IPS DF 4.7 (cell line): Measurements from ENCODE around the gene PRLHR.
A peak's percentile ranks its signal among the peaks of the same experiment; 100 is the strongest.

Experiments
- DNase-seq: peaks from one replicate; pipeline ENCODE4 v3.0.0-alpha.2; 2013; ENCODE audit warnings: low spot score; ENCODE audit errors: extremely low read depth

The PRLHR gene

GRCh38 chr10:118563373-118563890 is 32.0 kb downstream of the PRLHR start:
- DNase-seq, result no peak

GRCh38 chr10:118562851-118563250 is 32.6 kb downstream of the PRLHR start:
- DNase-seq, result no peak

DNA sequence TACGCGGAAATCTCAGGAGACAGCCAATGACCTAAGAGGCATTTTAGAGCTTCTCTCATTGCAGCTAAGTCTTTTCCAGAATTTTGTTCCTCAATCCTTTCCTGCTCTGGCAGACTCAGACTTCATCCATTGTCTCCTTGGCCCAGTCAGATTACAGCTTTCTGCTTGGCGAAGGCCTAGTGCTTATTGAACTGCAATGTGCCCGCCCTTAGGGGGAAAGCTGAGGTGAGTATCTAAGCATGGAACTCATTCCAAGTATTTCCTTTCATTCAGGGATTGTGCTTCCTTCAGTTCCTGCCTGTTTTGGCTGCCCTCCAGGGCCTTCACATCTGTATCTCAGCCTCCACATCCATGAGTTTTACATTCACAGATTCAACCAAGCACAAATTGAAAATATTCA is 37.5 kb downstream of the PRLHR start:
- DNase-seq, result no peak

DNA sequence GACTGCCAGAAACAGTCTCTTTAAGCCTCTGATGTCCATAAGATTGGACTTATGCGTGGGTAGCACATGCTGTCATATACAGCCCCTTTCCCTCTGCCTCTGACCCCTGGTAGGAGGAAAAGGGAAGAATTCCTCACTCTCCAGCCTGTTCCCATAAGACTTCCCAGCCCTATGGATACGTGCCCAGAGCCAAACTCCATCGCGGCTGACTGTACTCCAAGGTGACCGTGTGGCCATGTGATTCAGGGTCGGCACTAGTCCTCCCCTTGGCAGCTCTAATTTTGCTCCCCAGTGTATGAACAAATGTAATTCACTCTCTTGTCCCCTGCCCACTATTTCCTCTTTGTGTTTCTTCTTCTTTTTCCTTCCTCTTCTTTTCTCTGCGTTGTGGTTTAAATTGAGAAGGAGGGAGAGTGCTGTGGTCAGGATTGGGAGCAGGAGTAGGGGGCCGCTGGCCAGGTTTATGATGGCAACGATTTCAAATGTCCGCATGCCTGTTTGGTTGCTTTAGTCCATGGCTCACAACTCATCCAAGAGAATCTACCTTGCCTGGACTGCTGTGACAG is 43.8 kb downstream of the PRLHR start:
- no peak for DNase-seq

DNA sequence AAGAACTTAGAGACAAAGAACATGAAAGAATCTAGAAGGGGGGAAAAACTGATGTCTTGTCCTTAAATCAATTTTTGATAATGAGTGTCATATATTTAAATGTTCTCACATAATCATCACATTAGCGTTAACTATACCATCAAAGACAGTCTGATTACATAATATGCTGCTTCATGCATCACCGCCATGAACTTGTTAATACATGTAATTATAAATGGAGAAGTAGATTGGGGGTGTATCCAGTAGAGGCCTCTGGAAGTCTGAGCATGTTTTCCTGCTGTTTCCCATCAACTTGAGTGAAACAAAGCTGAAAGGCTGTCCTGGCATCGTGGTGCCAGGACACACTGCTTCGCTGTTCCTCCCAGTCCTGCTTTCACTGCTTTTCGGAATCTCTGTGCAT is 48.2 kb downstream of the PRLHR start:
- no peak for DNase-seq

- DNase-seq, result no peak
Observed at GRCh38 chr10:118546479-118546878, 49.0 kb downstream of the PRLHR start.

- no peak for DNase-seq
Observed at GRCh38 chr10:118545381-118545780, 50.1 kb downstream of the PRLHR start.

- no peak for DNase-seq
Observed at GRCh38 chr10:118544401-118544948, 51.0 kb downstream of the PRLHR start.

DNA sequence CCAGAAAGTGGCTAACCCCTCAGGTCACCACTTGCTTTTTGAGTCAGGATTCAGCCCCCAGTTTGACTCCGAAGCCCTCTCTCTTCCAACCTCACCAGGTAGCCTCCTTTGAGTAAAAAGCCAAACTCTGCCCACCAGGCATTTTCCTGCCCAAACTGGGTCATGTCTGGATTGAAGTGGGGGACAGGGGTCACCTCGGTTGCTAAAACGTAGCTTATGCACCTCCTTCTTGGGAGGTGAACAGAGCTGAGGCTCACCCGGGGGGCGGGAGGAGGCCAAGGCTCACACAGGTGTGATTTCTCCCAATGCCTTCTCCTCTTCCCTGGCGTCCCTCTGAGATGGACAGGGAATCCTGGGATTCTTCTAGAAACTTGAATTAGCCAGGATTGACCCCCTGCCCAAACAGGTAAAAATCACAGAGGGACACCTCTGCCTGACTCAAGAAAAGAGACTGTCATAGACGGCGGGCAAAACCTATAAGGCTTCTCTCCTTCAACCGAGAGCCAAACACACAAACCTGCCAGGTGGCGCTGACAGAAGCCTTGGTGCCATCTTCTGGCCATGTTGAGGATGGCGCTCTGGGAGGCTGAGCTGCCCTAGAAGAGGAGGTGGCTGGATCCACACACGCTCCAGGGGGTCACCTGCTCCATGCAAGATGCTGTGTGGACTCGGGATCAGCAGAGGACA is 51.6 kb downstream of the PRLHR start:
- peak; percentile 60 for DNase-seq

DNA sequence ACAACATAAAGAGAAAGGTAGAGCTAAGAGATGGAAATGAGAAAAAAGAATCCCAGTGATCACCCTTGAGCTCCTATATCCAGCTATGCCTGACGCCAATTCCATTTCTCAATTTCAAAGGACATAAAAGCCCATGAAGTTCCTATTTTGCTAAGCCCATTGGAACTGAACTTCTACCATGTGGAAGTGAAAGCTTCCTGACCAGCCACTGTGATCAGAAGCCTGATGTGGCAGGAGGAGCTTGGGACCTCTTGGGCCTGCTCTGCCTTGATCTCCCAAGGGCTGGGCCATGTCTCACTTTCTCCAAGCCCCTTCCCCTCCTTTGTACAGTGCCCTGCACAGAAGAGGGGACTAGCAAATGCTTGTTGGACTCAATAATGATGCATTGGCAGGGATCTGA is 52.7 kb downstream of the PRLHR start:
- DNase-seq, result no peak

DNA sequence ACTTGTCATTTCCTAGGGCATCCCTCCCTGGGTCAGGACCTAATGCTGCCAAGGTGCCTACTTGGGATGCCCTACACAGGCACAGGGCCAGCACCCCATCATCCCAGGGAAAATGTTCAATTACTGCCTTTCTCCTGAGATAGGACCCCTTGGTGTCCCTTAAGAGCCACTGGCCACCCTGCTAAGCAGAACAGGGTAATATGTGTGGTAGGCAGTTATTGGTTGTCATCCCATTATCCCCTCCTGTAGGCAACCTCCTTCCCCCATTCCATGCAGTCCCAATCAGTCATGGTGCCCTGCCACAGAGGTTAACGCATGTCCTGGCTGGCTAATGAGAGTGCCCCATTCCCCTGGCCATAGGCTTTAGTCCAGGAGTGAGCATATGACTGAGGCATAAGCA is 53.2 kb downstream of the PRLHR start:
- no peak for DNase-seq

GRCh38 chr10:118541718-118542117 is 53.7 kb downstream of the PRLHR start:
- DNase-seq, result no peak
